Cardiac muscle cell (in vitro differentiated cells and primary cell): Measurements from ENCODE around the gene RPS6KA5. TPM values are rescaled to one million over a fixed set of nuclear protein-coding genes. Genes with fewer than 3 reads are reported as not detected.

ENCODE experiments used
- DNase-seq, 2 donors: peaks; one replicate each; pipeline versions ENCODE4 v3.0.0 to v3.0.0-alpha.2; 2010 to 2017; ENCODE audit warnings: low read depth in 1 of 2, low spot score in 1 of 2
- H3K27ac ChIP-seq: fragments of 200-600 bp; sonication (generic); 2 replicates; pipeline ENCODE4 v1.5.1; 2016
- H3K27me3 ChIP-seq: fragments of 200-600 bp; sonication (generic); 2 replicates; pipeline ENCODE4 v1.6.0; 2016; ENCODE audit warnings: control low read depth
- H3K36me3 ChIP-seq: fragments of 200-600 bp; sonication (generic); 2 replicates; pipeline ENCODE4 v1.5.1; 2016; ENCODE audit warnings: control low read depth
- H3K4me1 ChIP-seq: fragments of 200-600 bp; sonication (generic); 2 replicates; pipeline ENCODE4 v1.8.1; 2017; ENCODE audit warnings: low read depth, mild to moderate bottlenecking, mixed run types
- H3K4me3 ChIP-seq: fragments of 200-600 bp; sonication (generic); 2 replicates; pipeline ENCODE4 v1.5.1; 2016; ENCODE audit warnings: mild to moderate bottlenecking
- H3K9me3 ChIP-seq: fragments of 200-600 bp; sonication (generic); 2 replicates; pipeline ENCODE4 v1.5.1; 2017; ENCODE audit warnings: low read depth, mild to moderate bottlenecking, control low read depth
- CTCF ChIP-seq: IDR thresholded peaks from 2 replicates; pipeline ENCODE4 v1.5.1; 2012; ENCODE audit warnings: low read depth, mild to moderate bottlenecking, low read length
- polyA plus RNA-seq: library from polyadenylated mRNA; unstranded; fragments of >200 nt; fragmentation: Nextera tagmentation; extraction: Ambion mirVana; gene quantifications from 2 replicates; pipeline ENCODE4 v1.2.1, GENCODE V29; 2016
- total RNA-seq: library from RNA; depleted of rRNA; stranded (reverse); fragments of >200 nt; gene quantifications from 2 replicates; pipeline ENCODE4 v1.2.3, GENCODE V29; 2016

Gene RPS6KA5
- total and polyA plus RNA-seq, 2 experiments from 2014 or later, result 3.3 to 10.9 TPM

- H3K9me3 ChIP-seq, result peaks cover 4% of the 10 kb centered on the region
- no peaks in the 10 kb centered on the region for H3K27me3 ChIP-seq
- H3K36me3 ChIP-seq, result no peaks in the 10 kb centered on the region
- no peak overlapping the region for H3K4me3 ChIP-seq
- H3K4me1 ChIP-seq, result no peaks in the 10 kb centered on the region
- no peak for TF ChIP-seq CTCF
- no peak overlapping the region for H3K27ac ChIP-seq
- no peak for DNase-seq
Observed at GRCh38 chr14:91004987-91005386, 55.5 kb downstream of the RPS6KA5 start.

GRCh38 chr14:90999299-90999698, 61.1 kb downstream of the RPS6KA5 start:
- peaks cover 4% of the 10 kb centered on the region for H3K9me3 ChIP-seq
- H3K36me3 ChIP-seq, result no peaks in the 10 kb centered on the region
- no peak for TF ChIP-seq CTCF
- DNase-seq, result peak in 1 of 2 donors; percentile 61
- no peak overlapping the region for H3K4me3 ChIP-seq
- peaks cover 8% of the 10 kb centered on the region for H3K4me1 ChIP-seq
- H3K27me3 ChIP-seq, result no peaks in the 10 kb centered on the region
- H3K27ac ChIP-seq, result peak overlapping the region; percentile 70

- Histone ChIP-seq H3K9me3 (peaks cover 2% of the 10 kb centered on the region), H3K27ac (no peak overlapping the region), H3K36me3 (no peaks in the 10 kb centered on the region), H3K27me3 (no peaks in the 10 kb centered on the region), H3K4me3 (no peak overlapping the region), H3K4me1 (peaks cover 8% of the 10 kb centered on the region)
- TF ChIP-seq CTCF, result no peak
- no peak for DNase-seq
Observed at GRCh38 chr14:90996967-90997366, 63.5 kb downstream of the RPS6KA5 start.

- H3K27ac ChIP-seq, result no peak overlapping the region
- no peaks in the 10 kb centered on the region for H3K36me3 ChIP-seq
- H3K4me3 ChIP-seq, result no peak overlapping the region
- H3K4me1 ChIP-seq, result peaks cover 8% of the 10 kb centered on the region
- no peaks in the 10 kb centered on the region for H3K9me3 ChIP-seq
- TF ChIP-seq CTCF, result no peak
- DNase-seq, result no peak
- no peaks in the 10 kb centered on the region for H3K27me3 ChIP-seq
Observed at GRCh38 chr14:90995785-90996184, 64.7 kb downstream of the RPS6KA5 start.

- no peak for DNase-seq
- TF ChIP-seq CTCF, result no peak
- no peaks in the 10 kb centered on the region for H3K4me1 ChIP-seq
- no peaks in the 10 kb centered on the region for H3K36me3 ChIP-seq
- H3K9me3 ChIP-seq, result no peaks in the 10 kb centered on the region
- no peak overlapping the region for H3K27ac ChIP-seq
- H3K4me3 ChIP-seq, result no peak overlapping the region
- H3K27me3 ChIP-seq, result no peaks in the 10 kb centered on the region
Observed at GRCh38 chr14:90993792-90994191, 66.6 kb downstream of the RPS6KA5 start.
